IMR-90 (cell line): ENCODE data around the gene CRYBA4. TPM values are rescaled to one million over a fixed set of nuclear protein-coding genes. Genes with fewer than 3 reads are reported as not detected.
"Not testable (repeated sequence)": the region's sequence is repeated elsewhere in the genome, so short reads cannot be mapped to it uniquely, and the experiment has no call there.

ENCODE experiments used
- ATAC-seq: fragments of 200-7000 bp; cut with Tn5 transposase; 2 replicates; pipeline ENCODE4 v1.9.1; 2020; ENCODE audit warnings: low read depth, mild to moderate bottlenecking, moderate library complexity
- BruUV-seq: library from RNA; stranded (reverse); fragments of 400-500 nt; replicated peaks from 2 replicates; lab custom pipeline; 2021; lab: Mats Ljungman, UMichigan
- CTCF ChIA-PET: fragments of 300-600 bp; formaldehyde crosslinking; extraction: SDS; loops from one replicate; lab custom pipeline; 2021; ENCODE audit warnings: antibody characterized with exemption; lab: Yijun Ruan, JAX
- POLR2A ChIA-PET: fragments of 300-600 bp; sonication (Branson Sonifier 250); formaldehyde crosslinking; loops from one replicate; lab custom pipeline; 2022; ENCODE audit warnings: antibody characterized with exemption; ENCODE audit not compliant: unreplicated experiment; lab: Charles Lee
- DNase-seq: peaks from one replicate; pipeline ENCODE4 v3.0.0; 2013
- H2AFZ ChIP-seq: replicated peaks from 2 replicates; pipeline ENCODE3; 2013; ENCODE audit warnings: low read length, mild to moderate bottlenecking; ENCODE audit not compliant: poor library complexity
- H2AK5ac ChIP-seq: 2 replicates; pipeline ENCODE4 v1.6.1; 2013; ENCODE audit warnings: low read depth, low read length, inconsistent platforms
- H2AK9ac ChIP-seq: replicated peaks from 2 replicates; pipeline ENCODE3; 2013; ENCODE audit warnings: mild to moderate bottlenecking, low read depth, low read length, moderate library complexity; ENCODE audit not compliant: poor library complexity
- H2BK120ac ChIP-seq: 2 replicates; pipeline ENCODE4 v1.6.1; 2013; ENCODE audit warnings: low read depth, low read length, inconsistent platforms
- H2BK15ac ChIP-seq: 3 replicates; pipeline ENCODE4 v1.6.1; 2013; ENCODE audit warnings: low read depth, low read length, inconsistent platforms
- H2BK20ac ChIP-seq: 2 replicates; pipeline ENCODE4 v1.6.1; 2013; ENCODE audit warnings: low read depth, mild to moderate bottlenecking, inconsistent platforms, low read length, moderate library complexity
- H2BK5ac ChIP-seq: 2 replicates; pipeline ENCODE4 v1.6.1; 2013; ENCODE audit warnings: mild to moderate bottlenecking, low read depth, low read length, inconsistent platforms; ENCODE audit not compliant: poor library complexity, severe bottlenecking
- H3K14ac ChIP-seq: replicated peaks from 2 replicates; pipeline ENCODE4 v1.6.1; 2013; ENCODE audit warnings: low read depth, low read length, inconsistent platforms
- H3K18ac ChIP-seq: 2 replicates; pipeline ENCODE4 v1.6.1; 2013; ENCODE audit warnings: low read depth, low read length, control low read depth
- H3K23ac ChIP-seq: 2 replicates; pipeline ENCODE4 v1.6.1; 2013; ENCODE audit warnings: low read depth, low read length, inconsistent platforms
- H3K27ac ChIP-seq: 2 replicates; pipeline ENCODE4 v1.5.1; 2013; ENCODE audit warnings: mild to moderate bottlenecking, control low read depth, low read length; ENCODE audit not compliant: insufficient read depth
- H3K27me3 ChIP-seq: 2 replicates; pipeline ENCODE4 v1.6.1; 2013; ENCODE audit warnings: low read length; ENCODE audit not compliant: control insufficient read depth, insufficient read depth
- H3K36me3 ChIP-seq: 2 replicates; pipeline ENCODE4 v1.6.1; 2013; ENCODE audit warnings: low read length, mixed read lengths; ENCODE audit not compliant: control insufficient read depth, insufficient read depth
- H3K4ac ChIP-seq: 2 replicates; pipeline ENCODE4 v1.6.1; 2013; ENCODE audit warnings: low read depth, low read length, inconsistent platforms
- H3K4me1 ChIP-seq: 2 replicates; pipeline ENCODE4 v1.6.1; 2013; ENCODE audit warnings: low read length, mixed read lengths; ENCODE audit not compliant: control insufficient read depth, insufficient read depth
- H3K4me2 ChIP-seq: 2 replicates; pipeline ENCODE4 v1.6.1; 2013; ENCODE audit warnings: low read depth, mild to moderate bottlenecking, control low read depth, low read length, moderate library complexity
- H3K4me3 ChIP-seq: 2 replicates; pipeline ENCODE4 v1.5.1; 2013; ENCODE audit warnings: low read depth, mild to moderate bottlenecking, control low read depth, low read length, moderate library complexity; ENCODE audit not compliant: insufficient read depth
- H3K56ac ChIP-seq: 2 replicates; pipeline ENCODE4 v1.6.1; 2013; ENCODE audit warnings: low read length, inconsistent platforms; ENCODE audit not compliant: insufficient read depth; ENCODE audit errors: extremely low read depth
- H3K79me1 ChIP-seq, 2 experiments: 2 replicates each; pipeline ENCODE4 v1.6.1; 2013; ENCODE audit warnings: low read length in 2 of 2, inconsistent platforms in 1 of 2, low read depth in 1 of 2
- H3K9ac ChIP-seq: 2 replicates; pipeline ENCODE4 v1.6.1; 2013; ENCODE audit warnings: low read depth, low read length, control low read depth
- H3K9me1 ChIP-seq: 2 replicates; pipeline ENCODE4 v1.6.1; 2013; ENCODE audit warnings: low read length, inconsistent platforms; ENCODE audit not compliant: insufficient read depth
- H3K9me3 ChIP-seq: 2 replicates; pipeline ENCODE4 v1.6.1; 2013; ENCODE audit warnings: low read length; ENCODE audit not compliant: control insufficient read depth, insufficient read depth
- H4K20me1 ChIP-seq: 2 replicates; pipeline ENCODE4 v1.6.1; 2013; ENCODE audit warnings: low read length, inconsistent platforms; ENCODE audit not compliant: insufficient read depth
- H4K5ac ChIP-seq: 2 replicates; pipeline ENCODE4 v1.6.1; 2013; ENCODE audit warnings: mild to moderate bottlenecking, low read depth, low read length, control low read depth
- H4K8ac ChIP-seq, 2 experiments: 2 replicates each; pipeline ENCODE4 v1.6.1; 2013; ENCODE audit warnings: low read depth in 2 of 2, low read length in 2 of 2, control low read depth in 1 of 2, inconsistent platforms in 1 of 2
- H4K91ac ChIP-seq: 2 replicates; pipeline ENCODE4 v1.6.1; 2013; ENCODE audit warnings: low read depth, low read length, inconsistent platforms; ENCODE audit not compliant: insufficient read depth
- ELK1 ChIP-seq: fragments of 150-350 bp; IDR thresholded peaks from 2 replicates; pipeline ENCODE4 v1.6.1; 2016; ENCODE audit warnings: low read depth, mild to moderate bottlenecking, low read length, moderate library complexity, borderline replicate concordance
- POLR2A ChIP-seq: IDR thresholded peaks from 2 replicates; pipeline ENCODE4 v1.6.1; 2012; ENCODE audit warnings: mild to moderate bottlenecking, low read depth, low read length
- SMC3 ChIP-seq: fragments of 150-350 bp; IDR thresholded peaks from 2 replicates; pipeline ENCODE4 v1.6.1; 2016; ENCODE audit warnings: low read depth, mild to moderate bottlenecking, antibody characterized with exemption, low read length, moderate library complexity
- USF2 ChIP-seq: fragments of 150-350 bp; IDR thresholded peaks from 2 replicates; pipeline ENCODE4 v1.6.1; 2017; ENCODE audit warnings: mild to moderate bottlenecking, antibody characterized with exemption, low read length, low read depth
- WGBS, 2 experiments: methylation state at CpG; one replicate each; pipeline versions ENCODE4 v1.1.5 to v1.1.7; 2013; ENCODE audit warnings: missing lambda C conversion rate in 2 of 2; ENCODE audit not compliant: insufficient read length in 1 of 2; ENCODE audit errors: extremely low coverage in 2 of 2; 5-methylcytosine and 5-hydroxymethylcytosine counted together
- dilution Hi-C: fragments of 300-500 bp; cut with HindIII; formaldehyde crosslinking; loops from one replicate; pipeline ENCODE4 v1.14.3; 2018; ENCODE audit warnings: low sequenced_read_pairs; ENCODE audit not compliant: unreplicated experiment
- in situ Hi-C: fragments of 300-500 bp; cut with MboI; formaldehyde crosslinking; loops from 3 replicates; pipeline ENCODE4 v1.14.3; 2019; ENCODE audit warnings: low sequenced_read_pairs, inconsistent platforms, mixed read lengths
- intact Hi-C: fragments of 100-400 bp; cut with micrococcal nuclease; formaldehyde crosslinking; loops from 2 replicates; pipeline ENCODE4 v1.10.0; 2022
- polyA plus RNA-seq, 3 experiments: library from polyadenylated mRNA; depleted of rRNA; stranded (reverse); fragments of >200 nt; gene quantifications; 2 replicates each; pipeline ENCODE4 v1.2.3, GENCODE V29; 2012; ENCODE audit warnings: low replicate concordance in 1 of 3
- total RNA-seq: library from RNA; depleted of rRNA; stranded (reverse); fragments of >200 nt; gene quantifications from 2 replicates; pipeline ENCODE4 v1.2.3, GENCODE V29; 2012

Gene CRYBA4
- total and polyA plus RNA-seq, 2 of the 4 experiments (the other 2 are of a cell fraction), result not detected

GRCh38 chr22:26612652-26613051 lies 9.1 kb upstream of the CRYBA4 start:
- in situ Hi-C loops, result no loop called here
- no peak overlapping the region for H3K27ac ChIP-seq
- no peaks in the 10 kb centered on the region for H4K20me1 ChIP-seq
- intact Hi-C loops, result no loop called here
- peak overlapping the region; percentile 19; the same call in 2 of the 3 replicates for H2BK15ac ChIP-seq
- H2BK120ac ChIP-seq, result peak overlapping the region; percentile 38
- H3K9ac ChIP-seq, result no peak overlapping the region
- no peak overlapping the region for H4K8ac ChIP-seq
- H3K14ac ChIP-seq, result 0 out of 2 replicates have a peak overlapping the region, but pooled peaks have one; percentile 41
- WGBS, 2 experiments, result 65% methylated on average over 4 of the region's 4 CpGs; no CpG with 5 or more reads in 1 of the 2 experiments
- H3K9me1 ChIP-seq, result peaks cover 14% of the 10 kb centered on the region
- no peak overlapping the region for H3K18ac ChIP-seq
- H3K9me3 ChIP-seq, result no peaks in the 10 kb centered on the region
- TF ChIP-seq ELK1, result no peak
- TF ChIP-seq POLR2A, result no peak
- TF ChIP-seq SMC3, result no peak
- TF ChIP-seq USF2, result no peak
- H3K27me3 ChIP-seq, result peaks cover 8% of the 10 kb centered on the region
- H3K4me1 ChIP-seq, result peaks cover 8% of the 10 kb centered on the region
- dilution Hi-C loops, result no loop called here
- peaks cover 0 to 5% of the 10 kb centered on the region in 2 experiments; a peak in 1 of 4 replicates for H3K79me1 ChIP-seq
- H3K56ac ChIP-seq, result no peak overlapping the region
- ChIA-PET POLR2A (no interaction called here), CTCF (no interaction called here)
- H2AK9ac ChIP-seq, result no peak overlapping the region
- no peak overlapping the region for H3K4me3 ChIP-seq
- no peak overlapping the region for H3K4me2 ChIP-seq
- DNase-seq, result no peak
- H4K5ac ChIP-seq, result no peak overlapping the region
- no peaks in the 10 kb centered on the region for H3K36me3 ChIP-seq
- no TSS peak for BruUV-seq
- H3K23ac ChIP-seq, result no peak overlapping the region
- peak overlapping the region; percentile 82; the same call in 1 of the 2 replicates for H2AK5ac ChIP-seq
- H4K91ac ChIP-seq, result peak overlapping the region; percentile 23; the same call in 1 of the 2 replicates
- peak overlapping the region; percentile 56; the same call in 1 of the 2 replicates for H2BK20ac ChIP-seq
- no peak overlapping the region for H2AFZ ChIP-seq
- no peak overlapping the region for H2BK5ac ChIP-seq
- no peak for ATAC-seq
- H3K4ac ChIP-seq, result peak overlapping the region; percentile 57

- H2AK5ac ChIP-seq, H3K27me3 ChIP-seq, H4K91ac ChIP-seq, H4K20me1 ChIP-seq, H3K4me3 ChIP-seq, H3K18ac ChIP-seq, POLR2A ChIA-PET, H3K4me2 ChIP-seq, H3K9ac ChIP-seq, H3K14ac ChIP-seq, H3K36me3 ChIP-seq, H3K23ac ChIP-seq, BruUV-seq, CTCF ChIA-PET, H4K5ac ChIP-seq, H2AK9ac ChIP-seq, H2BK20ac ChIP-seq, H4K8ac ChIP-seq, H3K4me1 ChIP-seq, H2BK120ac ChIP-seq, H2BK5ac ChIP-seq, H3K56ac ChIP-seq, H3K27ac ChIP-seq, intact Hi-C loops, H3K79me1 ChIP-seq, H3K9me3 ChIP-seq, in situ Hi-C loops, H3K4ac ChIP-seq, H2AFZ ChIP-seq, DNase-seq, ATAC-seq, H2BK15ac ChIP-seq, dilution Hi-C loops: not testable (repeated sequence)
- WGBS, 2 experiments, result no CpG with 5 or more reads among the region's 10 CpGs
- peaks cover 14% of the 10 kb centered on the region for H3K9me1 ChIP-seq
Observed at GRCh38 chr22:26613753-26614152, 8.0 kb upstream of the CRYBA4 start.
